ENCODE data around the gene DPP10. TPM values are rescaled to one million over a fixed set of nuclear protein-coding genes. Genes with fewer than 3 reads are reported as not detected.
"Not testable (repeated sequence)": the region's sequence is repeated elsewhere in the genome, so short reads cannot be mapped to it uniquely, and the experiment has no call there.

DPP10 gene
- total RNA-seq, 1 donor from 2014 or later = not detected

DNA sequence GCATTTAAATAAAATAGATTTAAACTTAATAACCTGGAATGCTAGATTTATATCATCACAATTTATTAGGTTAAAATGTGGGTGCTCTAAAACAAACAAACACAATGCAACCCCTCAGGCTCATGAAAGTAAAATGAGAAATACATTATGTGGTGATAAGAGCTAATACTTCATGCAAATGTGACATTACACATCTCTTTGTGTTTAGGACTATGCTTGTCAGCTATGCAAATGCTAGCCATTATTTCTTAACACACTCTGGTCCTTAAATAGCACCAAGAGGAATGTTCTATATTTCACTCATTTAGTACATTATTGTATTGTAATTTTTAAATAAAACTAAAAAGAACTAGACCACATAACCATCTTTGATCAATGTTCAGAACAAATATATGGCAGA lies 627.6 kb downstream of the DPP10 start:
- no peak overlapping the region for H3K27ac Mint-ChIP-seq
- H3K4me1 Mint-ChIP-seq (ENCODE audit: low read depth) = no peaks in the 10 kb centered on the region
- peaks cover 8% of the 10 kb centered on the region for H3K9me3 Mint-ChIP-seq
- no peaks in the 10 kb centered on the region for H3K27me3 Mint-ChIP-seq (ENCODE audit: insufficient read depth)
- H3K36me3 Mint-ChIP-seq (ENCODE audit: low read depth) = no peaks in the 10 kb centered on the region
- intact Hi-C loops (cut with micrococcal nuclease) = no loop called here
- no peak for DNase-seq (ENCODE audit: low spot score)
- H3K4me3 Mint-ChIP-seq = no peak overlapping the region

DNA sequence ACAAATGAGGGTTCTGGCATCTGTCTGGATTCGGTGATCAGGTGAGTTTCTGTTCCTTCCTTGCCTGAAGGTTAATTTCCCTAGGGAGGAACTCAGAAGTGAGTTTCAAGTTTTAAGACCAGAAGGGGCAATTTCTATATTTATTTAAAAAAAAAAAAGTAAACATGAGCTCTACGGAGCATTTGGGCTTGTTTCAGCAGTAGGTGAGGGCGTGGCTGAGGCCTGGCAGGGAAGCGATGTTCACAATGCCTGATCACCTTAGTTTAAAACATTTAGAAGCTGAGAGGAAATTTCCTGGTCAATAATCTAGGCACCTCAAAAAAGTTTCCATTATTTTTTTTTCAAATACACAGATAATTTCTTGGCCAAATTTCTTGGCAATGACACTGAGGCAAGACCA lies 629.1 kb downstream of the DPP10 start:
- Mint-ChIP-seq H3K4me1 (ENCODE audit: low read depth) (no peaks in the 10 kb centered on the region), H3K4me3 (no peak overlapping the region), H3K27ac (no peak overlapping the region), H3K36me3 (ENCODE audit: low read depth) (no peaks in the 10 kb centered on the region), H3K9me3 (peaks cover 8% of the 10 kb centered on the region), H3K27me3 (ENCODE audit: insufficient read depth) (no peaks in the 10 kb centered on the region)
- intact Hi-C loops (cut with micrococcal nuclease) = no loop called here
- DNase-seq (ENCODE audit: low spot score) = no peak

DNA sequence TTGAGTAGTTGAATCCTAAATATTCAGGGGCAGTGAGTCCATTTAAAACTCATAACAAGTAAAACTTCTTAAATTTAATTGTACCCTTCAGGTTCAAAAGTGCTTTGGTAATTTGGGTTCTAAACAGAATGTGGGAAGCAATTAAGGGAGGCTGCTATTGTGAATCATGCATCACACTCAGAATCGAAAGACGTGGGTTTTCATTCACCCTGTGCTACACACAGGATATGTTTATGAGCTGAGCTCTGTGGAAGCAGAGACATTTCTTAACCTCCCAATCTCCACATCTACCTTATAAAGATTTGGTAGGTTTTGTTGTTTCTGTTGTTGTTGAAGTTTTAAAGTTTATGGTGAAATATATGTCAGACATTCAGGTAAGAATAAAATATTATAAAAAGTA lies 633.4 kb downstream of the DPP10 start:
- H3K4me1 Mint-ChIP-seq (ENCODE audit: low read depth) = no peaks in the 10 kb centered on the region
- H3K36me3 Mint-ChIP-seq (ENCODE audit: low read depth) = no peaks in the 10 kb centered on the region
- no peak for DNase-seq (ENCODE audit: low spot score)
- no peak overlapping the region for H3K27ac Mint-ChIP-seq
- no peaks in the 10 kb centered on the region for H3K27me3 Mint-ChIP-seq (ENCODE audit: insufficient read depth)
- no peak overlapping the region for H3K4me3 Mint-ChIP-seq
- peaks cover 4% of the 10 kb centered on the region for H3K9me3 Mint-ChIP-seq
- intact Hi-C loops (cut with micrococcal nuclease) = no loop called here

DNA sequence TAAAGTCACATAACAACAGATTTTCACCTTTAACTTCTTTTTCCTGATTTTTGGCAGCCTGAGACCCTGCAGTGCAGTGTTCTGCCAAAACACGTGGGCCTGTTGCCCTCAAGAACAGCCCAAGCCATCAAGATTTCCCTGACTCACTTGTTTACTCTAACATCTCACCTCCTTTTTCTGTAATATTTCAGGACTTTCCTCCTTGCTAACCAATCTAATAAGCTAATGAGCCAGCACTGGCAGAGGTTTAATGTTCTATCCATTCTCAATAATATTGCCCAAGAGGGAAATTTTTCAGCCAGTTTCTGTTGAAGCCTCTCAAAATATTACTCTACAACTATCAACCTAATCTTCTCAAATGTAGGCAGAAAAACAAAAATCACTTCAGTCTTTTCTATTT lies 635.2 kb downstream of the DPP10 start:
- intact Hi-C loops (cut with micrococcal nuclease) = no loop called here
- no peaks in the 10 kb centered on the region for H3K4me1 Mint-ChIP-seq (ENCODE audit: low read depth)
- H3K27ac Mint-ChIP-seq = no peak overlapping the region
- H3K9me3 Mint-ChIP-seq = peaks cover 4% of the 10 kb centered on the region
- H3K36me3 Mint-ChIP-seq (ENCODE audit: low read depth) = no peaks in the 10 kb centered on the region
- H3K27me3 Mint-ChIP-seq (ENCODE audit: insufficient read depth) = no peaks in the 10 kb centered on the region
- no peak for DNase-seq (ENCODE audit: low spot score)
- no peak overlapping the region for H3K4me3 Mint-ChIP-seq

DNA sequence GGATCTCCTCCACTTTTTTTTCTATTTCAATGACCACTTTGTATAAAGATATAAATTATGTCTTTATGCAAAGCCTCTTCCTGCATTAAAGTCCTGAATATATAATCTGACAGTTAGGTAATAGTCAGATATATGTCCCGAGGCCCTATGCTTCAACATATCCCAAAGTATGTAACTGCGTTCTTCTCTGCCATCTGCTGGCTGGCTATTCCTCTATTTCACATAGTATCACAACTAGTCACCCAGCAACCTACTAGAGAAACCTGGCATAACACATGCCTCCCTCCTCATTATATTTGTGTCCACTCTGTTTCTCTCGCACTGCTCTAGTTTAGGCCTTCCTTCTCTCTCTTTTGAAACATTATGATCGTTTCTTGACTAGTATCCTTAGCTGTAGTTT lies 640.8 kb downstream of the DPP10 start:
- DNase-seq (ENCODE audit: low spot score) = no peak
- H3K36me3 Mint-ChIP-seq (ENCODE audit: low read depth) = no peaks in the 10 kb centered on the region
- no peak overlapping the region for H3K27ac Mint-ChIP-seq
- no peaks in the 10 kb centered on the region for H3K4me1 Mint-ChIP-seq (ENCODE audit: low read depth)
- no peaks in the 10 kb centered on the region for H3K27me3 Mint-ChIP-seq (ENCODE audit: insufficient read depth)
- H3K9me3 Mint-ChIP-seq = peaks cover 17% of the 10 kb centered on the region
- intact Hi-C loops (cut with micrococcal nuclease) = no loop called here
- H3K4me3 Mint-ChIP-seq = no peak overlapping the region

DNA sequence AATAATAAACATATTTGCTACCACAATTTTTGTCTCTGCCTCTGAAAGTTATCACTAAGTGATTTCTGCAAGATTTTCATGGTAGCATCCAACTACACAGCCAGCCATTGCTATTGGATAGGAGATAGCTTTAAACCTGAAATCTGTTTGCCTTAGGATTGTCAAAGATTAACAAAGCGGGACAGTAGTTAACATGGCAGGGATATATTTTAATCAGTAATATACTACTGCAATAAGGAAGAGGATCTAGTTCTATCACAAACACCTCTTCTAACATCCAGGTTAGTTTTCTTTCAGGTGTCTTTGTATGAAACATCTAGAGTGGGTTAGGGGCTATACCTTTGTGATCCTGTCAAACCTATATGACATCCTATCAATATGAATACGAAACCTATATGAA lies 641.3 kb downstream of the DPP10 start:
- Mint-ChIP-seq H3K4me3 (no peak overlapping the region), H3K4me1 (ENCODE audit: low read depth) (no peaks in the 10 kb centered on the region), H3K27me3 (ENCODE audit: insufficient read depth) (no peaks in the 10 kb centered on the region), H3K9me3 (peaks cover 17% of the 10 kb centered on the region), H3K36me3 (ENCODE audit: low read depth) (no peaks in the 10 kb centered on the region), H3K27ac (no peak overlapping the region)
- intact Hi-C loops (cut with micrococcal nuclease) = no loop called here
- DNase-seq (ENCODE audit: low spot score) = no peak

DNA sequence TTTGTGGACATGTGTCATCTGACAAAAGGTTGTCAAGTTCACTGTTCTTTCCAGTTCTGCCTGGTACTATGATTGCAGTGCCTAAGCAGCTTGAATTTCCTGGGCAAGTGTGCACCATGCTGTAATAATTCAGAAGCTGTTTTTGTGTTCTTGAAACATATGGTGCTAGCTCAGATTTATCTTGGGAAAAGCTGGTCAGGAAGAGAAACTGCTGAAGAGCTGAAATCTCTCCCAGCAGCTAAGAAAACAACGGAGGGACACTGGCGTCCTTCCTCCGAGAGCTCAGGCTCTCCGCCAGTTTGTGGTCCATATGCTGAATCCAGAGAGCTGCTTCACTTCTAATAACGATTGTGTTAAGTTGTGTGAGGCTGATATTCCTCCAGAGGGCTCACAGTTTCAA lies 642.0 kb downstream of the DPP10 start:
- H3K9me3 Mint-ChIP-seq = peaks cover 17% of the 10 kb centered on the region
- H3K36me3 Mint-ChIP-seq (ENCODE audit: low read depth) = no peaks in the 10 kb centered on the region
- no peak for DNase-seq (ENCODE audit: low spot score)
- intact Hi-C loops (cut with micrococcal nuclease) = no loop called here
- H3K4me3 Mint-ChIP-seq = no peak overlapping the region
- no peaks in the 10 kb centered on the region for H3K4me1 Mint-ChIP-seq (ENCODE audit: low read depth)
- no peak overlapping the region for H3K27ac Mint-ChIP-seq
- H3K27me3 Mint-ChIP-seq (ENCODE audit: insufficient read depth) = no peaks in the 10 kb centered on the region

DNA sequence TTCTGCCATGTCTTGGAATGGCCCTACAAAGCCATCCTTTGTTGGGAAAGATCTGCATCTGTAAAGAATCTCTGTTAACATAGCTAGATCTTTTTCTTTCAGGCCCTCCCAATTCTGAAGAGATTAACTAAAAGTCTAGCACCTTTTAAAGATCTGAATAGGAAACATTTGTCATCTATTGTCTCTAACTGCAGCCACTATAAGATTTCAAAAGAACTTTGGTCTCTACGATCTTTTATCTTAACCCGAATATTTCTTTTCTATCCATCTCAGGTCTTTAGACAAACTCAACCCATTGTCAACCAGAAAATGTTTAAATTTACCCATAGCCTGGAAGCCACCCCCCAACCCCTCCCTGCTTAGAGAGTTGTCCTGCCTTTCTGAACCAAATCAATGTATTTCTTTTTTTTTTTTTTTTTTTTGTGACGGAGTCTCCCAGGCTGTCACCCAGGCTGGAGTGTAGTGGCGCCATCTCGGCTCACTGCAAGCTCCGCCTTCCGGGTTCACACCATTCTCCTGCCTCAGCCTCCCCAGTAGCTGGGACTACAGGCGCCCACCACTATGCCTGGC lies 643.7 kb downstream of the DPP10 start:
- H3K27me3 Mint-ChIP-seq (ENCODE audit: insufficient read depth); H3K4me1 Mint-ChIP-seq (ENCODE audit: low read depth); H3K36me3 Mint-ChIP-seq (ENCODE audit: low read depth); H3K4me3 Mint-ChIP-seq; H3K27ac Mint-ChIP-seq; intact Hi-C loops (cut with micrococcal nuclease); DNase-seq (ENCODE audit: low spot score): not testable (repeated sequence)
- peaks cover 19% of the 10 kb centered on the region for H3K9me3 Mint-ChIP-seq

DNA sequence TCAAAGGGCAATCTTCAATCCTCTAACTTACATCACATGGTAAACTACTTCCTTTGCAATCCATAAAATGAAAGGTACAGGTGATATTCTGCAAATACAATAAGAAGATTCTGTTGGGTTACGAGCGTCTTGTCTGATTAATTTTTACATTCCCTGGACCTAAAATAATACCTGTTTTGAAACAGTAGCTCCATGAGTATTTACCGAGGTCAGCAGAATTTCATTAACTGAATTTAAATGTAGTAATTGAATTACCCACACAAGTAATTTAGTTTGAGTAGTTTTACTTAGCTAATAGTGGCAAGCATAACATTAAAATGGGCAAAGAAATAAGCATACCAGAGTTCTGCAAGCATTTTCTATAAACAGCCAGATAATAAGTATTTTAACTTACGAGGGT lies 652.0 kb downstream of the DPP10 start:
- H3K27me3 Mint-ChIP-seq (ENCODE audit: insufficient read depth) = no peaks in the 10 kb centered on the region
- no peak overlapping the region for H3K27ac Mint-ChIP-seq
- intact Hi-C loops (cut with micrococcal nuclease) = no loop called here
- H3K4me1 Mint-ChIP-seq (ENCODE audit: low read depth) = no peaks in the 10 kb centered on the region
- no peaks in the 10 kb centered on the region for H3K36me3 Mint-ChIP-seq (ENCODE audit: low read depth)
- no peak overlapping the region for H3K4me3 Mint-ChIP-seq
- H3K9me3 Mint-ChIP-seq = peaks cover 9% of the 10 kb centered on the region
- no peak for DNase-seq (ENCODE audit: low spot score)

DNA sequence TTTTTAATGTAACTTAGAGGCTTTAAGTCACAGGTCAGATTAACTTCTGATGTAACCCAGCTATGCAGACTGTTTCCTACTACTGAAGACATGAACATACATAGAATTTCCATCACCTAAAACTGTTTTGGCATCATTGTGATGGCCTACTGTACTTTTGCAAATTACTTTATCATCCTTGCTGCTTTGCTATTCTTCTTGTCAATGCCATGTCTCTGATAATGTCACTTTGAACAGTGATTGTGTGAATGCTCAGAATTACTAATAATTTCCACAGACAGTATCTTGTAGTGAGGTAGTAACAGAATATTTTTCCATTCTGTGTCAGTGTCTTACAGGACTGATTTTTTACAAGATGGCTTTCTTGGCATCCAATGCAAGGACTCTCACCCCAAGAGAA lies 663.5 kb downstream of the DPP10 start:
- intact Hi-C loops (cut with micrococcal nuclease) = no loop called here

DNA sequence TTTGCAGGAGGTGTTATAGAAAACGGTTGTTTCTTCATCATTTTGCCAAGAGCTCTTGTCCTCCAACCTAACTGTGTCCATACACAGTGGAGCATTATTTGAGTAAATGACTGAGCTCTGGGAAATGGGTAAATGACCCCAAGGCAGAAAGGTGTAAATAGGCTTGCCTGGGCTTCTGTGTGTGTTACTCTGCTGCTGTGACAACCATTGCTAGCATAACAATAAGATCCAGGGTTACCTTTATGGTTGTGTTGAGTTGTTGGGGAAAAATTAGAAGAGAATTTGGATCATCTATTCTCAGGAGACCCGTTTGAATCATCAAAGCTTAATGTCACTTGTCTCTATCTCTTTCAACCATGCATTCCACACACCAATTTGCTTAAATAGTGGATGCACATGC lies 672.7 kb downstream of the DPP10 start:
- H3K4me3 Mint-ChIP-seq = no peak overlapping the region
- H3K27me3 Mint-ChIP-seq (ENCODE audit: insufficient read depth) = no peaks in the 10 kb centered on the region
- H3K36me3 Mint-ChIP-seq (ENCODE audit: low read depth) = no peaks in the 10 kb centered on the region
- H3K27ac Mint-ChIP-seq = no peak overlapping the region
- DNase-seq (ENCODE audit: low spot score) = no peak
- H3K9me3 Mint-ChIP-seq = no peaks in the 10 kb centered on the region
- intact Hi-C loops (cut with micrococcal nuclease) = no loop called here
- no peaks in the 10 kb centered on the region for H3K4me1 Mint-ChIP-seq (ENCODE audit: low read depth)

More for the DNA sequence above, 663.5 kb downstream of the DPP10 start:
- no peaks in the 10 kb centered on the region for H3K4me1 Mint-ChIP-seq (ENCODE audit: low read depth)
- H3K9me3 Mint-ChIP-seq = no peaks in the 10 kb centered on the region
- no peaks in the 10 kb centered on the region for H3K36me3 Mint-ChIP-seq (ENCODE audit: low read depth)
- no peak for DNase-seq (ENCODE audit: low spot score)
- no peaks in the 10 kb centered on the region for H3K27me3 Mint-ChIP-seq (ENCODE audit: insufficient read depth)
- no peak overlapping the region for H3K4me3 Mint-ChIP-seq
- no peak overlapping the region for H3K27ac Mint-ChIP-seq

DNA sequence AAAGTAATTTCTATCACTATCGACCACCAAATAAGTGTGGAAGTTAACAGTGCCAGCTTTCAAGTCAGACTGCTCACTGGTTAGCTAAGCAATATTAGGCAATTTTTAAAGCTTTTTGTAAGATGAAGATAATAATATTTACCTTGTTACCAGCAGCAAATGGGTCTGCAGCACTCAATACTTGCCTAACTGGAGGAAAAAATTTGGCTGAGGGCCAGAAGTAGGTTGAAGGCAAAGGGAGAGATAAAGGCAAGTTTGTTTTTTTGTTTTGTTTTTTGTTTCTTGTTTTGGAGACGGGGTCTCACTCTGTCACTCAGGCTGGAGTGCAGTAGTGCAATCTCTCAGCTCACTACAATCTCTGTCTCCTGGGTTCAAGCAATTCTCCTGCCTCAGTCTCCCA lies 675.9 kb downstream of the DPP10 start:
- Mint-ChIP-seq H3K27ac (no peak overlapping the region), H3K4me1 (ENCODE audit: low read depth) (no peaks in the 10 kb centered on the region), H3K27me3 (ENCODE audit: insufficient read depth) (no peaks in the 10 kb centered on the region), H3K36me3 (ENCODE audit: low read depth) (no peaks in the 10 kb centered on the region), H3K9me3 (no peaks in the 10 kb centered on the region), H3K4me3 (no peak overlapping the region)
- no peak for DNase-seq (ENCODE audit: low spot score)
- intact Hi-C loops (cut with micrococcal nuclease) = no loop called here

DNA sequence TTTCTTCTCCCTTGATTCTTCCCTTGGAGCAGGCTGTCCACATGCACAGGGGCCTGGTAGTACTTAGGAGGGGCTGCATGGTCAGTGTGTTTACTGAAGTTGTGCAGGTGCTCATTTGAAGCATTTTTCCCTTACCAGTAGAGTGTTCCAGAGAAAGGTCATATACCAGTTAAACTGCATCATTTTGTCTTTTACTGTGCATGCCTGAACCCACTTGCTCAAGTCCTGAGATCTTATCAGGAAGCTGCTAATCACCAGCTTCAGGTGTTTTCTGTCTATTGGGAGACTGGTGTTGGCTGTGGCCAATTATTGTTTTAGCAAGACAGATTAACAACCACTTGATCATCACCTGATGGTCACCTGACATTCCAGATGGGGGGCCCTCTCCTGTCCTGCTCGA lies 676.6 kb downstream of the DPP10 start:
- intact Hi-C loops (cut with micrococcal nuclease) = no loop called here
- Mint-ChIP-seq H3K9me3 (no peaks in the 10 kb centered on the region), H3K4me3 (no peak overlapping the region), H3K4me1 (ENCODE audit: low read depth) (no peaks in the 10 kb centered on the region), H3K27ac (no peak overlapping the region), H3K27me3 (ENCODE audit: insufficient read depth) (no peaks in the 10 kb centered on the region), H3K36me3 (ENCODE audit: low read depth) (no peaks in the 10 kb centered on the region)
- DNase-seq (ENCODE audit: low spot score) = no peak

DNA sequence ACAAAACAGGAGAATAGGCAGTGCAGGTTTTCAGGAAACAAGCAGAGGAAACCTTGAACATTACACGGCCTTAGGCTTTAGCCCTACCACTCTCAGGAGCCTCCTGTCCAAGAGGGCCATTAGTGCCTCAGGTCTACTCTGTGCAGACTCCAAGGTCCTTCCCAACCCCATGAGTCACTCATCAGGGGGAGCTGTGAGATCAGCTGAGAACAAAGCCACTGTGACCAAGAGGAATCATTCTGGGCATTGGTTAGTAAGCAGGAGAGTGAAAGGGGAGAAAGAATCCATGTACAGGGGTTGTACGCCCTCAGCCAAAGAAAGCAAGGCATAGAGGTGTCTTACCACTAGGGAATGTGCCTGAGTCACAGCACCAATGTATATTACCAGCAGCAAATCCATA lies 680.3 kb downstream of the DPP10 start:
- H3K27ac Mint-ChIP-seq = no peak overlapping the region
- H3K4me3 Mint-ChIP-seq = no peak overlapping the region
- H3K9me3 Mint-ChIP-seq = no peaks in the 10 kb centered on the region
- H3K36me3 Mint-ChIP-seq (ENCODE audit: low read depth) = no peaks in the 10 kb centered on the region
- H3K4me1 Mint-ChIP-seq (ENCODE audit: low read depth) = no peaks in the 10 kb centered on the region
- H3K27me3 Mint-ChIP-seq (ENCODE audit: insufficient read depth) = no peaks in the 10 kb centered on the region
- intact Hi-C loops (cut with micrococcal nuclease) = no loop called here
- no peak for DNase-seq (ENCODE audit: low spot score)

Data from activated T-helper 1 cell treated with anti-CD3 and anti-CD28 coated beads, Interleukin-12 subunit alpha, Interleukin-12 subunit beta, Interleukin-2, Interleukin-4 antibody, amounts not matched to agents 30 ng/mL and 10 ng/mL and 1 ng/mL, durations not matched to agents 14 hours and 24 hours and 36 hours (primary cell).